Measurements from ENCODE around the gene MYL11. TPM values are rescaled to one million over a fixed set of nuclear protein-coding genes. Genes with fewer than 3 reads are reported as not detected.
A peak's percentile ranks its signal among the peaks of the same experiment; 100 is the strongest.

Gene MYL11
- polyA plus RNA-seq, 1 donor from 2014 or later, result not detected

GRCh38 chr16:30361180-30361579 is 13.4 kb upstream of the MYL11 start:
- Histone ChIP-seq H3K9me2 (ENCODE audit: insufficient read depth, low read length) (no peaks in the 10 kb centered on the region), H3K27me3 (ENCODE audit: insufficient read depth, low read depth, low read length) (no peaks in the 10 kb centered on the region), H3K9me3 (ENCODE audit: low read length) (no peaks in the 10 kb centered on the region), H3K4me3 (ENCODE audit: low read length) (no peak overlapping the region), H3K9ac (ENCODE audit: low read length) (no peak overlapping the region), H3K36me3 (ENCODE audit: insufficient read depth, low read length) (no peaks in the 10 kb centered on the region), H3K79me2 (replicated peaks; ENCODE audit: insufficient read depth, low read length) (peaks cover 13% of the 10 kb centered on the region), H3K4me2 (ENCODE audit: low read length) (no peak overlapping the region), H3K27ac (ENCODE audit: low read length) (no peak overlapping the region), H4K20me1 (ENCODE audit: insufficient read depth) (peaks cover 3% of the 10 kb centered on the region), H2AFZ (ENCODE audit: low read depth, low read length) (no peak overlapping the region), H3F3A (ENCODE audit: insufficient read depth, low read length, poor library complexity, severe bottlenecking) (no peaks in the 10 kb centered on the region)
- TF ChIP-seq EZH2 (IDR thresholded peaks at IDR 0.05; ENCODE audit: borderline replicate concordance, insufficient read depth, low read length, poor library complexity, severe bottlenecking) (no peak), EP300 (conservative IDR thresholded peaks at IDR 0.05; ENCODE audit: poor library complexity, severe bottlenecking) (no peak), POLR2AphosphoS5 (IDR thresholded peaks at IDR 0.05) (no peak), REST (IDR thresholded peaks at IDR 0.05; ENCODE audit: borderline replicate concordance) (no peak), SMC3 (conservative IDR thresholded peaks at IDR 0.05; ENCODE audit: poor library complexity) (no peak), CTCF (IDR thresholded peaks at IDR 0.05; ENCODE audit: poor library complexity, severe bottlenecking) (no peak), MXI1 (conservative IDR thresholded peaks at IDR 0.05; ENCODE audit: poor library complexity, severe bottlenecking) (no peak), RAD21 (conservative IDR thresholded peaks at IDR 0.05) (no peak)

- Histone ChIP-seq H3K79me2 (replicated peaks; ENCODE audit: insufficient read depth, low read length) (peaks cover 50% of the 10 kb centered on the region), H4K20me1 (ENCODE audit: insufficient read depth) (peaks cover 24% of the 10 kb centered on the region), H3K4me2 (ENCODE audit: low read length) (no peak overlapping the region), H3K36me3 (ENCODE audit: insufficient read depth, low read length) (no peaks in the 10 kb centered on the region), H3K9me3 (ENCODE audit: low read length) (no peaks in the 10 kb centered on the region), H3K9ac (ENCODE audit: low read length) (no peak overlapping the region), H3K27ac (ENCODE audit: low read length) (no peak overlapping the region), H3F3A (ENCODE audit: insufficient read depth, low read length, poor library complexity, severe bottlenecking) (no peaks in the 10 kb centered on the region), H2AFZ (ENCODE audit: low read depth, low read length) (no peak overlapping the region), H3K4me3 (ENCODE audit: low read length) (peak overlapping the region; percentile 30), H3K27me3 (ENCODE audit: insufficient read depth, low read depth, low read length) (no peaks in the 10 kb centered on the region), H3K9me2 (ENCODE audit: insufficient read depth, low read length) (no peaks in the 10 kb centered on the region)
- TF ChIP-seq EZH2 (IDR thresholded peaks at IDR 0.05; ENCODE audit: borderline replicate concordance, insufficient read depth, low read length, poor library complexity, severe bottlenecking) (no peak), SMC3 (conservative IDR thresholded peaks at IDR 0.05; ENCODE audit: poor library complexity) (no peak), MXI1 (conservative IDR thresholded peaks at IDR 0.05; ENCODE audit: poor library complexity, severe bottlenecking) (no peak), EP300 (conservative IDR thresholded peaks at IDR 0.05; ENCODE audit: poor library complexity, severe bottlenecking) (no peak), CTCF (IDR thresholded peaks at IDR 0.05; ENCODE audit: poor library complexity, severe bottlenecking) (no peak), POLR2AphosphoS5 (IDR thresholded peaks at IDR 0.05) (no peak), REST (IDR thresholded peaks at IDR 0.05; ENCODE audit: borderline replicate concordance) (no peak), RAD21 (conservative IDR thresholded peaks at IDR 0.05) (no peak), TAF1 (IDR thresholded peaks at IDR 0.05; ENCODE audit: low read depth) (no peak)
These were observed 9.4 kb upstream of the MYL11 start for GRCh38 chr16:30365200-30365599.
